ENCODE results near the gene TMOD2. TPM values are rescaled to one million over a fixed set of nuclear protein-coding genes. Genes with fewer than 3 reads are reported as not detected.

Gene TMOD2
- total RNA-seq, 4 donors from 2014 or later: 7.8 to 18.7 (median 9.5) TPM

GRCh38 chr15:51739061-51739712 is 12.2 kb upstream of the TMOD2 start:
- WGBS: 73% methylated on average over 2 of the region's 2 CpGs
- Histone ChIP-seq H3K4me1 (peaks cover 25% of the 10 kb centered on the region), H3K9me3 (no peaks in the 10 kb centered on the region), H3K27ac (no peak overlapping the region), H3K27me3 (no peaks in the 10 kb centered on the region), H3K36me3 (no peaks in the 10 kb centered on the region), H3K4me3 (no peak overlapping the region)
- no peak for DNase-seq (ENCODE audit: low spot score in 2 of 2)
- TF ChIP-seq POLR2A (IDR thresholded peaks at IDR 0.05) (no peak), POLR2AphosphoS5 (IDR thresholded peaks at IDR 0.05) (no peak), CTCF (IDR thresholded peaks at IDR 0.05) (no peak), EP300 (IDR thresholded peaks at IDR 0.05) (no peak)

GRCh38 chr15:51749307-51749706 is 2.1 kb upstream of the TMOD2 start:
- Histone ChIP-seq H3K27me3 (no peaks in the 10 kb centered on the region), H3K4me3 (no peak overlapping the region), H3K4me1 (peaks cover 17% of the 10 kb centered on the region), H3K36me3 (no peaks in the 10 kb centered on the region), H3K9me3 (no peaks in the 10 kb centered on the region), H3K27ac (no peak overlapping the region)
- no peak for TF ChIP-seq CTCF (IDR thresholded peaks at IDR 0.05)
- no peak for TF ChIP-seq EP300 (IDR thresholded peaks at IDR 0.05)
- TF ChIP-seq POLR2A (IDR thresholded peaks at IDR 0.05): no peak
- TF ChIP-seq POLR2AphosphoS5 (IDR thresholded peaks at IDR 0.05): no peak
- DNase-seq (ENCODE audit: low spot score in 2 of 2): no peak
- 78% methylated on average over 5 of the region's 5 CpGs for WGBS

GRCh38 chr15:51750186-51750585 is 1.2 kb upstream of the TMOD2 start:
- Histone ChIP-seq H3K4me3 (no peak overlapping the region), H3K4me1 (peaks cover 17% of the 10 kb centered on the region), H3K27me3 (no peaks in the 10 kb centered on the region), H3K27ac (no peak overlapping the region), H3K36me3 (no peaks in the 10 kb centered on the region), H3K9me3 (no peaks in the 10 kb centered on the region)
- DNase-seq (ENCODE audit: low spot score in 2 of 2): no peak
- 78% methylated on average over 4 of the region's 4 CpGs for WGBS
- TF ChIP-seq CTCF (IDR thresholded peaks at IDR 0.05): no peak
- no peak for TF ChIP-seq POLR2AphosphoS5 (IDR thresholded peaks at IDR 0.05)
- TF ChIP-seq POLR2A (IDR thresholded peaks at IDR 0.05): no peak
- TF ChIP-seq EP300 (IDR thresholded peaks at IDR 0.05): no peak

GRCh38 chr15:51751697-51752683 is 593 bp downstream of the TMOD2 start:
- H3K27ac ChIP-seq: peak overlapping the region; percentile 48
- WGBS: 5% methylated on average over 32 of the region's 71 CpGs
- H3K4me1 ChIP-seq: peaks cover 17% of the 10 kb centered on the region
- DNase-seq (ENCODE audit: low spot score in 2 of 2): peak in 1 of 2 donors; percentile 81
- H3K4me3 ChIP-seq: peak overlapping the region; percentile 91
- H3K9me3 ChIP-seq: no peaks in the 10 kb centered on the region
- TF ChIP-seq EP300 (IDR thresholded peaks at IDR 0.05) (no peak), CTCF (IDR thresholded peaks at IDR 0.05) (no peak), POLR2A (IDR thresholded peaks at IDR 0.05) (no peak), POLR2AphosphoS5 (IDR thresholded peaks at IDR 0.05) (no peak)
- H3K27me3 ChIP-seq: no peaks in the 10 kb centered on the region
- H3K36me3 ChIP-seq: no peaks in the 10 kb centered on the region

GRCh38 chr15:51752888-51753287 is 1.5 kb downstream of the TMOD2 start:
- Histone ChIP-seq H3K4me1 (peaks cover 17% of the 10 kb centered on the region), H3K9me3 (no peaks in the 10 kb centered on the region), H3K27me3 (no peaks in the 10 kb centered on the region), H3K4me3 (no peak overlapping the region), H3K27ac (no peak overlapping the region), H3K36me3 (no peaks in the 10 kb centered on the region)
- WGBS: 86% methylated on average over 5 of the region's 5 CpGs
- TF ChIP-seq EP300 (IDR thresholded peaks at IDR 0.05) (no peak), POLR2A (IDR thresholded peaks at IDR 0.05) (no peak)
- no peak for DNase-seq (ENCODE audit: low spot score in 2 of 2)

Data from suprapubic skin (tissue), 4 donors.